Activated B cell treated with CpG ODN at 0.5 μM for 24 hours (primary cell): ENCODE measurements around the gene CCT3. TPM values are rescaled to one million over a fixed set of nuclear protein-coding genes. Genes with fewer than 3 reads are reported as not detected.

ENCODE experiments used
- ATAC-seq: fragments of 200-7000 bp; cut with Tn5 transposase; one replicate; pipeline ENCODE4 v1.10.0; 2021; ENCODE audit warnings: low read depth, mild to moderate bottlenecking, moderate library complexity
- CTCF ChIA-PET: fragments of 350-600 bp; sonication (Branson Sonifier 250); formaldehyde crosslinking; loops from one replicate; lab custom pipeline; 2021; ENCODE audit warnings: antibody characterized with exemption; lab: Charles Lee
- POLR2A ChIA-PET: fragments of 350-600 bp; sonication (Branson Sonifier 250); formaldehyde crosslinking; loops from one replicate; lab custom pipeline; 2021; ENCODE audit warnings: antibody characterized with exemption; lab: Charles Lee
- DNase-seq: peaks from one replicate; pipeline ENCODE4 v3.0.0; 2022
- H3K27ac Mint-ChIP-seq: one replicate; pipeline ENCODE4 v1.8.0; 2020; ENCODE audit warnings: mixed read lengths
- H3K27me3 Mint-ChIP-seq: one replicate; pipeline ENCODE4 v1.8.0; 2021; ENCODE audit warnings: mixed read lengths
- H3K36me3 Mint-ChIP-seq: one replicate; pipeline ENCODE4 v1.8.0; 2021; ENCODE audit warnings: low read depth, mixed read lengths
- H3K4me1 Mint-ChIP-seq: one replicate; pipeline ENCODE4 v1.8.0; 2021; ENCODE audit warnings: mixed read lengths
- H3K4me3 Mint-ChIP-seq: one replicate; pipeline ENCODE4 v1.8.0; 2020; ENCODE audit warnings: mild to moderate bottlenecking, mixed read lengths
- H3K9me3 Mint-ChIP-seq: one replicate; pipeline ENCODE4 v1.8.0; 2020; ENCODE audit warnings: mixed read lengths
- intact Hi-C: fragments of 100-400 bp; cut with micrococcal nuclease; formaldehyde crosslinking; loops from one replicate; pipeline ENCODE4 v1.15.1; 2024
- total RNA-seq: library from RNA; stranded (reverse); gene quantifications from 2 replicates; pipeline ENCODE4 v1.2.3, GENCODE V29; 2022
- TF ChIP-seq, protein P1 (sequence below): fragments of 200-600 bp; IDR thresholded peaks from one replicate; pipeline ENCODE4 v1.8.0; 2022; ENCODE audit warnings: antibody characterized with exemption, mild to moderate bottlenecking

Gene CCT3
- total RNA-seq, 1 donor from 2014 or later, result 260 TPM

GRCh38 chr1:156259805-156260204 lies 78.3 kb downstream of the CCT3 start:
- CTCF ChIA-PET, result no interaction called here

More at GRCh38 chr1:156259805-156260204, 78.3 kb downstream of the CCT3 start:
- no peaks in the 10 kb centered on the region for H3K9me3 Mint-ChIP-seq
- POLR2A ChIA-PET, result interaction anchor here (0.5 to 0.6 kb wide), 2 partner anchors 403 to 1014 kb away, joined by 3 read pairs; no protein-coding TSS in a partner anchor
- H3K4me1 Mint-ChIP-seq, result no peaks in the 10 kb centered on the region
- no peak overlapping the region for H3K4me3 Mint-ChIP-seq
- no peak overlapping the region for H3K27ac Mint-ChIP-seq
- TF ChIP-seq, protein P1, sequence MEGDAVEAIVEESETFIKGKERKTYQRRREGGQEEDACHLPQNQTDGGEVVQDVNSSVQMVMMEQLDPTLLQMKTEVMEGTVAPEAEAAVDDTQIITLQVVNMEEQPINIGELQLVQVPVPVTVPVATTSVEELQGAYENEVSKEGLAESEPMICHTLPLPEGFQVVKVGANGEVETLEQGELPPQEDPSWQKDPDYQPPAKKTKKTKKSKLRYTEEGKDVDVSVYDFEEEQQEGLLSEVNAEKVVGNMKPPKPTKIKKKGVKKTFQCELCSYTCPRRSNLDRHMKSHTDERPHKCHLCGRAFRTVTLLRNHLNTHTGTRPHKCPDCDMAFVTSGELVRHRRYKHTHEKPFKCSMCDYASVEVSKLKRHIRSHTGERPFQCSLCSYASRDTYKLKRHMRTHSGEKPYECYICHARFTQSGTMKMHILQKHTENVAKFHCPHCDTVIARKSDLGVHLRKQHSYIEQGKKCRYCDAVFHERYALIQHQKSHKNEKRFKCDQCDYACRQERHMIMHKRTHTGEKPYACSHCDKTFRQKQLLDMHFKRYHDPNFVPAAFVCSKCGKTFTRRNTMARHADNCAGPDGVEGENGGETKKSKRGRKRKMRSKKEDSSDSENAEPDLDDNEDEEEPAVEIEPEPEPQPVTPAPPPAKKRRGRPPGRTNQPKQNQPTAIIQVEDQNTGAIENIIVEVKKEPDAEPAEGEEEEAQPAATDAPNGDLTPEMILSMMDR, result no peak
- no peaks in the 10 kb centered on the region for H3K27me3 Mint-ChIP-seq
- intact Hi-C loops, result no loop called here
- ATAC-seq (no peak), DNase-seq (no peak)
- H3K36me3 Mint-ChIP-seq, result peaks cover 83% of the 10 kb centered on the region

Other genes starting within 250 kb of the CCT3 start
- gene LMNA, start 223.6 kb downstream of the CCT3 start, total RNA-seq, result 40.4 and 47.5 TPM in 2 replicates
- 7.0 and 7.4 TPM in 2 replicates for gene SEMA4A, start 184.7 kb downstream of the CCT3 start, total RNA-seq
- gene SLC25A44, start 144.2 kb downstream of the CCT3 start, total RNA-seq, result 17.9 and 26.4 TPM in 2 replicates
- gene PMF1, start 125.3 kb downstream of the CCT3 start, total RNA-seq, result 68.8 and 75.8 TPM in 2 replicates
- 2.7 and 3.3 TPM in 2 replicates for gene BGLAP, start 96.1 kb downstream of the CCT3 start, total RNA-seq
- 1.6 and 1.8 TPM in 2 replicates for gene PAQR6, start 90.2 kb downstream of the CCT3 start, total RNA-seq
- gene SMG5, start 55.5 kb downstream of the CCT3 start, total RNA-seq, result 62.6 and 77.1 TPM in 2 replicates
- gene TMEM79, start 54.0 kb downstream of the CCT3 start, total RNA-seq, result 5.1 and 5.4 TPM in 2 replicates
- gene GLMP, start 42.6 kb downstream of the CCT3 start, total RNA-seq, result 15.9 and 16.8 TPM in 2 replicates
- not detected in 2 replicates for gene VHLL, start 39.0 kb downstream of the CCT3 start, total RNA-seq
- 0.44 TPM in 1 of 2 replicates, not detected in the other for gene TSACC, start 234 bp upstream of the CCT3 start, total RNA-seq
- gene RHBG, start 30.9 kb upstream of the CCT3 start, total RNA-seq, result not detected in 2 replicates
- 101 and 114 TPM in 2 replicates for gene MEF2D, start 162.5 kb upstream of the CCT3 start, total RNA-seq
- gene IQGAP3, start 234.3 kb upstream of the CCT3 start, total RNA-seq, result 0.22 and 0.29 TPM in 2 replicates
- gene TTC24, start 241.4 kb upstream of the CCT3 start, total RNA-seq, result 19.6 TPM in 2 replicates